HUES48 (cell line): ENCODE measurements around the gene THSD4.

ENCODE experiments used
- H3K27ac ChIP-seq: one replicate; pipeline ENCODE4 v1.7.0; 2013; ENCODE audit warnings: low read depth, low read length, inconsistent platforms
- H3K27me3 ChIP-seq: 2 replicates; pipeline ENCODE4 v1.6.1; 2013; ENCODE audit warnings: mild to moderate bottlenecking, low read length; ENCODE audit not compliant: control insufficient read depth, insufficient read depth
- H3K36me3 ChIP-seq: 2 replicates; pipeline ENCODE4 v1.6.1; 2013; ENCODE audit warnings: low read length; ENCODE audit not compliant: control insufficient read depth, insufficient read depth
- H3K4me1 ChIP-seq: 2 replicates; pipeline ENCODE4 v1.6.1; 2013; ENCODE audit warnings: mild to moderate bottlenecking, low read length; ENCODE audit not compliant: control insufficient read depth, insufficient read depth
- H3K4me3 ChIP-seq: 2 replicates; pipeline ENCODE4 v1.5.1; 2013; ENCODE audit warnings: mild to moderate bottlenecking, low read depth, low read length
- H3K9ac ChIP-seq: 2 replicates; pipeline ENCODE4 v1.6.1; 2013; ENCODE audit warnings: mild to moderate bottlenecking, low read depth, low read length, moderate library complexity
- H3K9me3 ChIP-seq: 2 replicates; pipeline ENCODE4 v1.6.1; 2013; ENCODE audit warnings: low read length; ENCODE audit not compliant: control insufficient read depth, insufficient read depth

Gene THSD4

DNA sequence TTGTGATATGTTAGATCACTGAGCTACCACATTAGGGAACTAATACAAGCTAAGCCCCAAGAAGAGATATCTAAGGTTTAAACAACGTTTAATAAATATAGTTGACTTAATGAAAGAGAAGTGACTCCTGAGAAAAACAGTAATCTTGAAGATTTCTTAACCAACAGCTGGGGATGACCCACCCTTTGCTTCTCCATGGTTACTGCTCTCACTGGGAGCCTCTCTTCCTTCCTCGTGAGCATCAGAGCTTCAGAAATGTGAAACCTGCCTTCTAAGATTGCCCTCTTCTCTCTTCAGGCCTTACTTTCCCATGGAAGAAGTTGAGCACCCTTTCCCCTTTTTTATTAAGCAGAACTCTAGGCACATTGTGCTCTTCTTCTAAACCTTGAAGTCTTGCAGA is 562.9 kb downstream of the THSD4 start:
- peaks cover 35% of the 10 kb centered on the region for H3K4me1 ChIP-seq
- no peaks in the 10 kb centered on the region for H3K27me3 ChIP-seq
- no peak overlapping the region for H3K4me3 ChIP-seq
- H3K36me3 ChIP-seq: no peaks in the 10 kb centered on the region
- no peaks in the 10 kb centered on the region for H3K9me3 ChIP-seq
- no peak overlapping the region for H3K27ac ChIP-seq
- no peak overlapping the region for H3K9ac ChIP-seq

GRCh38 chr15:71678605-71679004 is 563.3 kb downstream of the THSD4 start:
- Histone ChIP-seq H3K9ac (no peak overlapping the region), H3K36me3 (no peaks in the 10 kb centered on the region), H3K27ac (no peak overlapping the region), H3K9me3 (no peaks in the 10 kb centered on the region), H3K4me1 (peaks cover 35% of the 10 kb centered on the region), H3K27me3 (no peaks in the 10 kb centered on the region), H3K4me3 (no peak overlapping the region)

- H3K9ac ChIP-seq: no peak overlapping the region
- peak overlapping the region; percentile 16 for H3K27ac ChIP-seq
- H3K4me3 ChIP-seq: no peak overlapping the region
- peaks cover 35% of the 10 kb centered on the region for H3K4me1 ChIP-seq
- no peaks in the 10 kb centered on the region for H3K27me3 ChIP-seq
- no peaks in the 10 kb centered on the region for H3K9me3 ChIP-seq
- H3K36me3 ChIP-seq: no peaks in the 10 kb centered on the region
These were observed 564.0 kb downstream of the THSD4 start for GRCh38 chr15:71679223-71679792.

DNA sequence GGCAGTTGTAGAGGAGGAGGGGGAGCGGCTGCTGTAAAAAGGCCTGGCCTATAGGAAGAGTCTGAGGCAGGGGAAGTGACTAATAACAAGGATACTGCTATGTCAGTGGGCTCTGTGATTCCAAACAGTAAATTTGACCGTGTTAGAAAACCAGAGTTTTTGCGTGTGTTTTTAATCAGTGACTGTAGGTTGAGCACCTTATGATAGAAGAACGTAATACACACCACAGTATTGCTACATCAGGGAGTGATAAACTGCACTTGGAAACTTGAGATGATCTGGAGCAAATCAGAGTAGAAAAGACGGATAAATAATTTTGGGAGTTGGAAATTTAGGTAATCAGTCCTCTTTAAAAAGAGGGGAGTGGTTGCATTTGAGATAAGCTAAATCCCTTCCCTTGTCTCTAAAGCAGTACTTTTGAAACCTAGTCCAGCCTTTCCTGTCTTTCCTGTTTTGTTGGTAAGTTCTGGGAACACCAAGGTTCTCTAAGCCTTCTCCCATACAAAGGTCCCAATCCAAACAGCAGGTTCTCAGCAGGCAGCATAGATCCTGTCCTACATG is 564.6 kb downstream of the THSD4 start:
- H3K9ac ChIP-seq: no peak overlapping the region
- no peak overlapping the region for H3K4me3 ChIP-seq
- H3K9me3 ChIP-seq: no peaks in the 10 kb centered on the region
- no peaks in the 10 kb centered on the region for H3K27me3 ChIP-seq
- no peaks in the 10 kb centered on the region for H3K36me3 ChIP-seq
- peak overlapping the region; percentile 16 for H3K27ac ChIP-seq
- peaks cover 35% of the 10 kb centered on the region for H3K4me1 ChIP-seq

DNA sequence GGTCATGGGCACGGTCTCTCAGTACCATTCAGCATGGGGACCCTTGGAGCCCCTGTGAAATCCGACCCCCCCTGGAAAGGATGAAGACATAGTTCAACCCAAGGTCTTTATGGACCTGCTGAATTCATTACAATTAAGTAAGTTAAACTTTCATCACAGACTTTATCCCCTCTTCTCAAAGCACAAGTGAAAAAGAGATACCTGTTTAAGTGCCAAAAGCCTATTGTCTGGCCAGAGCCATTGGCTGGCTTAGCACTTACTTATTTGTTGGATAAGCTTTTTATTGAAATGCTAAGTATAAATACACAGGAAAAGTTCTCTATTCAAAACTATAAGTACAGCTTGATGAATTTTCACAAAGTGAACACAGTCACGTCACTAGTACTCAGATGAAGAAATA is 566.7 kb downstream of the THSD4 start:
- no peaks in the 10 kb centered on the region for H3K27me3 ChIP-seq
- H3K4me3 ChIP-seq: no peak overlapping the region
- H3K4me1 ChIP-seq: peaks cover 28% of the 10 kb centered on the region
- H3K36me3 ChIP-seq: no peaks in the 10 kb centered on the region
- H3K27ac ChIP-seq: no peak overlapping the region
- H3K9ac ChIP-seq: no peak overlapping the region
- no peaks in the 10 kb centered on the region for H3K9me3 ChIP-seq

- no peak overlapping the region for H3K27ac ChIP-seq
- H3K36me3 ChIP-seq: no peaks in the 10 kb centered on the region
- no peaks in the 10 kb centered on the region for H3K9me3 ChIP-seq
- peaks cover 12% of the 10 kb centered on the region for H3K4me1 ChIP-seq
- no peak overlapping the region for H3K9ac ChIP-seq
- no peaks in the 10 kb centered on the region for H3K27me3 ChIP-seq
- H3K4me3 ChIP-seq: no peak overlapping the region
These were observed 568.4 kb downstream of the THSD4 start for GRCh38 chr15:71683411-71684274.

DNA sequence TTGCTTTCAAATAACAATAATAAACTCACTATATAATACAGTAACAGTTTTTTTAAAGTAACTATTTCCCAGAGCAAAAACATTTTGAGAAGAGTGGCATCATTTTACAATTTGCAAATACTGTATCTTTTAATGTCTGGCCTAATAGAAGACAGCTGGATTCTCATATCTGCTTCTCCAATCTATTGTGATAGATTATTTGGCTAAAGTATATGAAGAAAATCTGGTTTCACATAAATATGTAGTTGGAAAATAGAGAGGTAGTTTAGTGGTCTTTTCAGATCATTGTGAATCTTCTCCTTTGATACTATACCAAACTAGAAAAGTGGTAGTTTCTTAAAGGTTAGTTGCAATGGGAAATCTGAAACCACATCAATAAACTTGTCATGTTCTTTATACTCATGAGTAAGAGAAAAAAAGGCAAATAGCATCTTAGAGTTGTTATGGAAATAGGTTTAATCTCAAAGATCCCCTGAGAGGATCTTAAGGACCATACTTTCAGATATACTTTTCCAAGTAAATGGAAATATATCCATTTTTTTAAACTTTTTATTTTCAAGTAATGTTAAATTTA is 570.2 kb downstream of the THSD4 start:
- H3K9me3 ChIP-seq: peaks cover 2% of the 10 kb centered on the region; the same call in 1 of the 2 replicates
- H3K36me3 ChIP-seq: no peaks in the 10 kb centered on the region
- no peaks in the 10 kb centered on the region for H3K27me3 ChIP-seq
- no peak overlapping the region for H3K4me3 ChIP-seq
- peaks cover under 1% of the 10 kb centered on the region; the same call in 1 of the 2 replicates for H3K4me1 ChIP-seq
- no peak overlapping the region for H3K9ac ChIP-seq
- H3K27ac ChIP-seq: no peak overlapping the region

- Histone ChIP-seq H3K27ac (no peak overlapping the region), H3K4me1 (no peaks in the 10 kb centered on the region), H3K9ac (no peak overlapping the region), H3K36me3 (no peaks in the 10 kb centered on the region), H3K4me3 (no peak overlapping the region), H3K27me3 (no peaks in the 10 kb centered on the region), H3K9me3 (peaks cover 2% of the 10 kb centered on the region; the same call in 1 of the 2 replicates)
These were observed 571.2 kb downstream of the THSD4 start for GRCh38 chr15:71686221-71687050.

DNA sequence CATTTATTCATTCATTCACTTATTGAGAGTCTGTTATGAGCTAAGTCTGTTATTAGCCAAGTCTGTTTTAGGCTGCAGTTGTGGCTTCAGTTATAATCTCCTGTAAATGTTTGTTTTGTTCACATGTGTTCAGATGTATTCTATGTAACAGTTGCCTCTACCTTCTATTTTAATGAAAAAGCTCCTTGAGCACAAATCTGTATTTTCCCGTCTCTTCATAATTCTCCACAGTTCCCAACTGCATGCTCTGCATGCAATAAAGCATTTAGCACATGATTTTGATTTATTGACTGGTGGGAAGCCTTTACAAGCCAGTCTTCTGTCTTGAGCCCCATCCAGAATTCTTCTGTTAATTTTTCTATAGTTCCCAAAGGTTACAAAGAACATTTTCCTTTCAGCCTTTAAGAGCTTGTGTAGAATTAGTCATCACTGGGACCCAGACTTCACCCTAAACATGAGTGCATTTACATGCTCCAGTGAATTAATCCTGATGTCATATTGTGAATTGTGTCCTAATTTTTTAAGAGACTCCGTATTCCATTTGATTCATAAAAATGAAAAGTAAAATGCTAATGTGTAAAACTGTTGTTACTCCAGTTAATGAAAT is 572.7 kb downstream of the THSD4 start:
- no peak overlapping the region for H3K9ac ChIP-seq
- H3K9me3 ChIP-seq: peaks cover 2% of the 10 kb centered on the region; the same call in 1 of the 2 replicates
- H3K36me3 ChIP-seq: no peaks in the 10 kb centered on the region
- H3K4me3 ChIP-seq: no peak overlapping the region
- no peak overlapping the region for H3K27ac ChIP-seq
- H3K27me3 ChIP-seq: no peaks in the 10 kb centered on the region
- H3K4me1 ChIP-seq: no peaks in the 10 kb centered on the region

- peaks cover 2% of the 10 kb centered on the region; the same call in 1 of the 2 replicates for H3K9me3 ChIP-seq
- no peaks in the 10 kb centered on the region for H3K4me1 ChIP-seq
- H3K27ac ChIP-seq: no peak overlapping the region
- no peak overlapping the region for H3K4me3 ChIP-seq
- no peak overlapping the region for H3K9ac ChIP-seq
- H3K27me3 ChIP-seq: no peaks in the 10 kb centered on the region
- no peaks in the 10 kb centered on the region for H3K36me3 ChIP-seq
These were observed 573.3 kb downstream of the THSD4 start for GRCh38 chr15:71688509-71689094.
